Testis (tissue), 2 donors: ENCODE data around the gene CRABP2.

Experiments used
- POLR2A ChIP-seq: fragments of 450-650 bp; IDR thresholded peaks from one replicate; pipeline ENCODE4 v1.6.1; 2017; ENCODE audit warnings: antibody characterized with exemption, mild to moderate bottlenecking, moderate library complexity
- TF ChIP-seq, protein P1 (sequence below), 3 experiments: fragments of 450-650 bp in 2 of 3; fragments of 200-600 bp in 1 of 3; sonication (generic) in 1 of 3; IDR thresholded peaks; one replicate each; pipeline ENCODE4 v1.5.1; 2016 to 2019; ENCODE audit warnings: antibody characterized with exemption in 3 of 3, mild to moderate bottlenecking in 2 of 3, moderate library complexity in 1 of 3

DNA sequence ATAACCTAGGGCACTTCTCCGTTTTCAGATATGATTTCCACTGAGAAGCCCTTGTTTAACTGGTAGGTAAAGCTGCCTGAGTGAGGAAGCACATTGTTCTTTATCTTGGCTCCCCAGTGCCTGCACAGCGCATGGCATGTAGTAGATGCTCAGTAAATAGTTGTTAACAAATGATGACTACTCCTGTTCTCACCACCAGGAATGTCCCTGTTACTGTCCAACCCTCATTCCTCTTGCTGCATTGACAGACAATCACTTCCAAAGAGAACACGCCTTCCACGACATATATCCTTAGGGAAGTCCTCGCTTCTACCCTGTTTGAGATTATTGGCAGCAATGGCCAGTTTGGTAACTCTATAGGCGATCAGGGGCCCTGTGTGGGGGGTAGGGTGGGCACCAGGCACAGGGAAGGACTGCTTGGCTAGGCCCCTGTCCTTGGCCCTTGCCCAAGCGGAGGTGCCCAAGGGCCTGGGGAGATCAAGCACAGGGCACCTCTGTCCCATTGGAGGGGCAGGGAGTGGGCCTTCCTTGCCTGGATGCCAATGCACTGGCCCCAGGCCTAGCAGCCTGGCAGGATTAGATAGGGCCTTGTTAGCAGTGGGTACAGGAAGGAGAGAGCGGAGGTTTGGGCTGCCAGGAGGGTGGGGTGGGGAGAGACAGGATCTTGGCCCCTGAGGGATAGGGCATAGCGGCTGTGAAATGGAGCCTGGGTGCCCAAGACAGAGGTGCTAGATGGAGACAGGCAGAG, 38.3 kb downstream of the CRABP2 start:
- TF ChIP-seq, protein P1, sequence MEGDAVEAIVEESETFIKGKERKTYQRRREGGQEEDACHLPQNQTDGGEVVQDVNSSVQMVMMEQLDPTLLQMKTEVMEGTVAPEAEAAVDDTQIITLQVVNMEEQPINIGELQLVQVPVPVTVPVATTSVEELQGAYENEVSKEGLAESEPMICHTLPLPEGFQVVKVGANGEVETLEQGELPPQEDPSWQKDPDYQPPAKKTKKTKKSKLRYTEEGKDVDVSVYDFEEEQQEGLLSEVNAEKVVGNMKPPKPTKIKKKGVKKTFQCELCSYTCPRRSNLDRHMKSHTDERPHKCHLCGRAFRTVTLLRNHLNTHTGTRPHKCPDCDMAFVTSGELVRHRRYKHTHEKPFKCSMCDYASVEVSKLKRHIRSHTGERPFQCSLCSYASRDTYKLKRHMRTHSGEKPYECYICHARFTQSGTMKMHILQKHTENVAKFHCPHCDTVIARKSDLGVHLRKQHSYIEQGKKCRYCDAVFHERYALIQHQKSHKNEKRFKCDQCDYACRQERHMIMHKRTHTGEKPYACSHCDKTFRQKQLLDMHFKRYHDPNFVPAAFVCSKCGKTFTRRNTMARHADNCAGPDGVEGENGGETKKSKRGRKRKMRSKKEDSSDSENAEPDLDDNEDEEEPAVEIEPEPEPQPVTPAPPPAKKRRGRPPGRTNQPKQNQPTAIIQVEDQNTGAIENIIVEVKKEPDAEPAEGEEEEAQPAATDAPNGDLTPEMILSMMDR (IDR thresholded peaks at IDR 0.05): no peak
- no peak for TF ChIP-seq POLR2A
